B cell (primary cell): ENCODE data around the gene GGNBP2. TPM values are rescaled to one million over a fixed set of nuclear protein-coding genes. Genes with fewer than 3 reads are reported as not detected.

Experiments used
- ATAC-seq: fragments of 200-7000 bp; cut with Tn5 transposase; one replicate; pipeline ENCODE4 v1.10.0; 2021; ENCODE audit warnings: low read depth, mild to moderate bottlenecking, moderate number of reproducible peaks, moderate library complexity
- CTCF ChIA-PET: fragments of 350-600 bp; sonication (Branson Sonifier 250); formaldehyde crosslinking; loops from one replicate; lab custom pipeline; 2021; ENCODE audit warnings: antibody characterized with exemption, inconsistent platforms; lab: Charles Lee
- POLR2A ChIA-PET: fragments of 350-600 bp; sonication (Branson Sonifier 250); formaldehyde crosslinking; loops from one replicate; lab custom pipeline; 2021; ENCODE audit warnings: antibody characterized with exemption; lab: Charles Lee
- DNase-seq: peaks from one replicate; pipeline ENCODE4 v3.0.0; 2013
- H2AFZ ChIP-seq: 2 replicates; pipeline ENCODE4 v1.6.1; 2012; ENCODE audit warnings: mild to moderate bottlenecking, low read depth, low read length; ENCODE audit not compliant: insufficient read depth, poor library complexity, severe bottlenecking
- H3K27ac ChIP-seq, 2 donors: 1 replicate in 1 of 2; 2 replicates in 1 of 2; pipeline ENCODE4 v1.5.1; 2012 to 2013; ENCODE audit warnings: low read length in 2 of 2, mild to moderate bottlenecking in 2 of 2, moderate library complexity in 1 of 2
- H3K27me3 ChIP-seq, 4 experiments: fragments of 200-600 bp in 1 of 4; sonication (generic) in 1 of 4; replicated peaks in 1 of 4; 1 replicate in 2 of 4; 2 replicates in 2 of 4; pipeline versions ENCODE4 v1.6.1 to v1.7.0; 2013 to 2016; ENCODE audit warnings: low read length in 3 of 4, mild to moderate bottlenecking in 2 of 4, mixed read lengths in 1 of 4, moderate library complexity in 1 of 4; ENCODE audit not compliant: insufficient read depth in 4 of 4, control insufficient read depth in 3 of 4; ENCODE audit errors: control extremely low read depth in 1 of 4
- H3K36me3 ChIP-seq, 2 experiments: replicated peaks in 1 of 2; 1 replicate in 1 of 2; 2 replicates in 1 of 2; pipeline versions ENCODE4 v1.6.1 to v1.7.1; 2013; ENCODE audit warnings: low read length in 1 of 2; ENCODE audit not compliant: insufficient read depth in 2 of 2, control insufficient read depth in 1 of 2; ENCODE audit errors: control extremely low read depth in 1 of 2, extremely low read depth in 1 of 2
- H3K4me1 ChIP-seq, 2 donors: fragments of 200-600 bp in 1 of 2; sonication (generic) in 1 of 2; 1 replicate in 1 of 2; 2 replicates in 1 of 2; pipeline versions ENCODE4 v1.5.1 to v1.6.1; 2013 to 2017; ENCODE audit warnings: low read length in 2 of 2; ENCODE audit not compliant: control insufficient read depth in 2 of 2, insufficient read depth in 2 of 2
- H3K4me2 ChIP-seq: replicated peaks from 2 replicates; pipeline ENCODE3; 2012; ENCODE audit warnings: mild to moderate bottlenecking, low read depth, low read length; ENCODE audit not compliant: poor library complexity, severe bottlenecking
- H3K4me3 ChIP-seq, 5 experiments: fragments of 200-600 bp in 1 of 5; sonication (generic) in 1 of 5; 1 replicate in 3 of 5; 2 replicates in 2 of 5; pipeline versions ENCODE4 v1.5.1 to v1.7.0; 2011 to 2016; ENCODE audit warnings: low read length in 4 of 5, mild to moderate bottlenecking in 4 of 5, low read depth in 2 of 5, control low read depth in 1 of 5, moderate library complexity in 1 of 5; ENCODE audit not compliant: insufficient read depth in 1 of 5; ENCODE audit errors: control extremely low read depth in 1 of 5, extremely low read depth in 1 of 5
- H3K79me2 ChIP-seq: fragments of 200-600 bp; sonication (generic); one replicate; pipeline ENCODE4 v1.6.0; 2016; ENCODE audit warnings: low read length; ENCODE audit not compliant: control insufficient read depth, insufficient read depth
- H3K9ac ChIP-seq: fragments of 200-600 bp; sonication (generic); 2 replicates; pipeline ENCODE4 v1.6.1; 2017; ENCODE audit warnings: mild to moderate bottlenecking, low read length, moderate library complexity
- H3K9me3 ChIP-seq, 3 donors: one replicate each; pipeline versions ENCODE4 v1.6.1 to v1.7.1; 2013; ENCODE audit warnings: low read length in 2 of 3; ENCODE audit not compliant: control insufficient read depth in 2 of 3, insufficient read depth in 1 of 3; ENCODE audit errors: control extremely low read depth in 1 of 3
- H4K20me1 ChIP-seq: 2 replicates; pipeline ENCODE4 v1.6.0; 2012; ENCODE audit warnings: mild to moderate bottlenecking, low read length; ENCODE audit not compliant: insufficient read depth, control insufficient read depth, poor library complexity, severe bottlenecking
- H3K27ac Mint-ChIP-seq: one replicate; pipeline ENCODE4 v1.8.0; 2021; ENCODE audit warnings: mixed read lengths
- H3K27me3 Mint-ChIP-seq: one replicate; pipeline ENCODE4 v1.8.0; 2021; ENCODE audit warnings: mixed read lengths
- H3K4me1 Mint-ChIP-seq: one replicate; pipeline ENCODE4 v1.8.0; 2021; ENCODE audit warnings: mixed read lengths
- H3K4me3 Mint-ChIP-seq: one replicate; pipeline ENCODE4 v1.8.0; 2021; ENCODE audit warnings: mixed read lengths
- H3K9me3 Mint-ChIP-seq: one replicate; pipeline ENCODE4 v1.8.0; 2022; ENCODE audit warnings: mixed read lengths; ENCODE audit not compliant: insufficient read depth
- EZH2 ChIP-seq: IDR thresholded peaks from 2 replicates; pipeline ENCODE4 v1.6.1; 2012; ENCODE audit warnings: borderline replicate concordance, low read depth, mild to moderate bottlenecking, moderate library complexity, low read length; ENCODE audit not compliant: insufficient read depth, poor library complexity, severe bottlenecking
- WGBS: methylation state at CpG from one replicate; pipeline ENCODE4 v1.1.5; 2013; ENCODE audit warnings: missing lambda C conversion rate; ENCODE audit not compliant: insufficient coverage; 5-methylcytosine and 5-hydroxymethylcytosine counted together
- intact Hi-C: fragments of 100-400 bp; cut with micrococcal nuclease; formaldehyde crosslinking; loops from one replicate; pipeline ENCODE4 v1.10.0; 2022
- polyA plus RNA-seq: library from polyadenylated mRNA; depleted of rRNA; stranded (reverse); fragments of >200 nt; gene quantifications from 2 replicates; pipeline ENCODE4 v1.2.3, GENCODE V29; 2012
- total RNA-seq, 2 donors: library from RNA; stranded (reverse); fragments of 120-200 nt in 1 of 2; gene quantifications; 1 replicate in 1 of 2; 2 replicates in 1 of 2; pipeline versions ENCODE4 v1.2.3 to v1.2.4, GENCODE V29; 2013 to 2022
- TF ChIP-seq, protein P1 (sequence below): fragments of 200-600 bp; IDR thresholded peaks from one replicate; pipeline ENCODE4 v1.8.0; 2022; ENCODE audit warnings: antibody characterized with exemption, mild to moderate bottlenecking

The GGNBP2 gene
- total and polyA plus RNA-seq, 2 donors (not counting 1 experiment from before 2014, with no cell fraction given), result 107 to 137 TPM

- TF ChIP-seq EZH2, result no peak
- TF ChIP-seq, protein P1, sequence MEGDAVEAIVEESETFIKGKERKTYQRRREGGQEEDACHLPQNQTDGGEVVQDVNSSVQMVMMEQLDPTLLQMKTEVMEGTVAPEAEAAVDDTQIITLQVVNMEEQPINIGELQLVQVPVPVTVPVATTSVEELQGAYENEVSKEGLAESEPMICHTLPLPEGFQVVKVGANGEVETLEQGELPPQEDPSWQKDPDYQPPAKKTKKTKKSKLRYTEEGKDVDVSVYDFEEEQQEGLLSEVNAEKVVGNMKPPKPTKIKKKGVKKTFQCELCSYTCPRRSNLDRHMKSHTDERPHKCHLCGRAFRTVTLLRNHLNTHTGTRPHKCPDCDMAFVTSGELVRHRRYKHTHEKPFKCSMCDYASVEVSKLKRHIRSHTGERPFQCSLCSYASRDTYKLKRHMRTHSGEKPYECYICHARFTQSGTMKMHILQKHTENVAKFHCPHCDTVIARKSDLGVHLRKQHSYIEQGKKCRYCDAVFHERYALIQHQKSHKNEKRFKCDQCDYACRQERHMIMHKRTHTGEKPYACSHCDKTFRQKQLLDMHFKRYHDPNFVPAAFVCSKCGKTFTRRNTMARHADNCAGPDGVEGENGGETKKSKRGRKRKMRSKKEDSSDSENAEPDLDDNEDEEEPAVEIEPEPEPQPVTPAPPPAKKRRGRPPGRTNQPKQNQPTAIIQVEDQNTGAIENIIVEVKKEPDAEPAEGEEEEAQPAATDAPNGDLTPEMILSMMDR, result no peak
- Mint-ChIP-seq H3K9me3 (no peaks in the 10 kb centered on the region), H3K4me3 (no peak overlapping the region), H3K4me1 (peaks cover 6% of the 10 kb centered on the region), H3K27me3 (no peaks in the 10 kb centered on the region), H3K27ac (no peak overlapping the region)
- CTCF ChIA-PET, result no interaction called here
- ATAC-seq (no peak), DNase-seq (no peak)
- Histone ChIP-seq H3K9ac (no peak overlapping the region), H3K27ac (no peak overlapping the region), H3K4me1 (no peaks in the 10 kb centered on the region), H3K4me3 (no peak overlapping the region), H3K36me3 (peaks cover 14 to 54% of the 10 kb centered on the region in 2 experiments), H3K79me2 (peaks cover 83% of the 10 kb centered on the region), H3K4me2 (no peak overlapping the region), H3K27me3 (no peaks in the 10 kb centered on the region), H4K20me1 (peaks cover 58% of the 10 kb centered on the region), H2AFZ (no peak overlapping the region), H3K9me3 (no peaks in the 10 kb centered on the region)
- POLR2A ChIA-PET, result no interaction called here
- intact Hi-C loops, result no loop called here
- 94% methylated on average over 2 of the region's 4 CpGs for WGBS
Measured at GRCh38 chr17:36566081-36566480, 21.4 kb downstream of the GGNBP2 start.

- ChIA-PET CTCF (no interaction called here), POLR2A (no interaction called here)
- H3K9ac ChIP-seq, result no peak overlapping the region
- Mint-ChIP-seq H3K27me3 (no peaks in the 10 kb centered on the region), H3K4me1 (no peaks in the 10 kb centered on the region), H3K27ac (no peak overlapping the region), H3K4me3 (no peak overlapping the region), H3K9me3 (no peaks in the 10 kb centered on the region)
- H3K9me3 ChIP-seq, result no peaks in the 10 kb centered on the region
- intact Hi-C loops, result no loop called here
- H2AFZ ChIP-seq, result no peak overlapping the region
- DNase-seq, result no peak
- no peaks in the 10 kb centered on the region for H3K4me1 ChIP-seq
- 98% methylated on average over 8 of the region's 12 CpGs for WGBS
- no peak for ATAC-seq
- TF ChIP-seq EZH2, result no peak
- TF ChIP-seq, protein P1, result no peak
- H3K79me2 ChIP-seq, result peaks cover 61% of the 10 kb centered on the region
- H3K27me3 ChIP-seq, result no peaks in the 10 kb centered on the region
- peaks cover 65% of the 10 kb centered on the region for H4K20me1 ChIP-seq
- H3K27ac ChIP-seq, result no peak overlapping the region
- H3K36me3 ChIP-seq, result peaks cover 2 to 59% of the 10 kb centered on the region in 2 experiments
- no peak overlapping the region for H3K4me3 ChIP-seq
- H3K4me2 ChIP-seq, result no peak overlapping the region
Measured at GRCh38 chr17:36575028-36575427, 30.3 kb downstream of the GGNBP2 start.
